GM10847 (cell line): ENCODE data around the gene HERC5.

Experiments
- POLR2A ChIP-seq: IDR thresholded peaks from 2 replicates; pipeline ENCODE4 v1.6.1; 2011; ENCODE audit not compliant: insufficient read length; ENCODE audit errors: extremely low read depth

Gene HERC5

DNA sequence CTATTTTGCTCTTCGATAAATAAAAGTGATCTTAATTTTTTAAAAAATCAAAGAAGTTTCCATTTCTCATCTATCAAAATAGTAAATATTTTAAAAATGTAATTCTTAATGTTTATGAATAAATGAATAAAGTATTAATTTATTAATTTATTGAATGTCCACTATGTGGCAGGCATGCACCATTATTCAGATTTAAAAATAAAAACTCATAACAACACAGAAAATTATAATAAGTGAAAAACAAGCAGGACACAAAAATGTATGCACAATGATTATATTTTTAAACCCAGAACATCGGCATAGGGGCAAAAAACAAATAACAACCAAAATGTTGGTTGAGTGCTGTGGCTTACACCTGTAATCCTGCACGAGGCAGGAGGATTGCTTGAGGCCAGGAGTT, 71.9 kb downstream of the HERC5 start:
- no peak for TF ChIP-seq POLR2A

DNA sequence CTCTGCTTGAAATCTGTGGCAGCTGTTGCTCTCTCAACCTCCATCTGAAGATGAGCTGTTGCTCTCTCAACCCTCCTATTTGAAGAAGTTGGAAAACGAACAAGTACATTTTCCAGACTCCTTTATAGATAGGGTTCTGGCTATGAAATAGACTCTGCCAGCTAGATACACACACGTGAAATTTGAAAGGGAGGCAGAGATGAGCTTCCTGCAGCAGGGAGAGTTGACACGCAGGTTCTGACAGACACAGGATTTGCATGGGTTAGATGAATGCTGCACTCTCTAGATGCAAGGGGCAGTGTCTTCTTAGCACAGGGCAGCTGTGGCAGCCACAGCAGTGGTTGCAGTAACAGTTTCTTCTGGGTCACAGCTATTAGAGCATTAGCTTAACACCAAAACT, 74.6 kb downstream of the HERC5 start:
- no peak for TF ChIP-seq POLR2A

- TF ChIP-seq POLR2A, result no peak
These were observed 76.3 kb downstream of the HERC5 start for GRCh38 chr4:88533088-88533790.

DNA sequence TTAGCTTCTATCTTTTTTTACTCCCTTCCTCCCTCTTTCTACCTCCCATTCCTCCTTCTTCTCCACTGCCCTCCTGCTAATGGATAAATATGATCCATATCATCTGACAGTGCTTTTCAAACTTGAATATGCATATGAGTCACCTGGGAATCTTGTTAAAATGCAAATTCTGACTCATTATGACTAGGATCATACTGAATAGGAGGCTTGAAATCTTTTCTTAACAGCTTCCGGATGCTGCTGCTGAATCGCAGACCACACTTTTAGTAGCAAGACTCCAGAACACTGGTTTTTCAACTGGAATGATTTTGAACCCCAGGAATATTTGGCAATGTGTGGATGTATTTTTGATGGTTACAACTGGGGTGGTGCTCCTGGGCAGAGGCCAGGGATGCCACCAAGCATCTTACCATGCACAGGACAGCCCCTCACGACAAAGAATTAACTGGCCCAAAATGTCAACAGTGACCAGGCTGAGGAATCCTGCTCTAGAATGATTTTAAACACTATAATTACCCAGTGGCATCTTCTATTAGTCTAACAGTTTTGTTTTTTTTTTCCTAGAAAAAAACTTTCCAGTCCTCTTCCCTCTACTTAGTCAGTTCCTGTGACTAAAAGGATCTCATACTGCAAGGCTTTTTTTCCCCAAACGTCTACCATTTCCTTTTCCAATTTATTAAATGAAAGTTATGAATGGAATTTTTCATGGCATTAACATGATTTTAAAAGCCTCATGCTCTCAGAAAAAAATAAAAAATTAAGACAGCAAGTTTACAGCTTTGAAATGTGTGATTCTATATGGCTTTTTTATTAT, 77.2 kb downstream of the HERC5 start:
- TF ChIP-seq POLR2A, result no peak

DNA sequence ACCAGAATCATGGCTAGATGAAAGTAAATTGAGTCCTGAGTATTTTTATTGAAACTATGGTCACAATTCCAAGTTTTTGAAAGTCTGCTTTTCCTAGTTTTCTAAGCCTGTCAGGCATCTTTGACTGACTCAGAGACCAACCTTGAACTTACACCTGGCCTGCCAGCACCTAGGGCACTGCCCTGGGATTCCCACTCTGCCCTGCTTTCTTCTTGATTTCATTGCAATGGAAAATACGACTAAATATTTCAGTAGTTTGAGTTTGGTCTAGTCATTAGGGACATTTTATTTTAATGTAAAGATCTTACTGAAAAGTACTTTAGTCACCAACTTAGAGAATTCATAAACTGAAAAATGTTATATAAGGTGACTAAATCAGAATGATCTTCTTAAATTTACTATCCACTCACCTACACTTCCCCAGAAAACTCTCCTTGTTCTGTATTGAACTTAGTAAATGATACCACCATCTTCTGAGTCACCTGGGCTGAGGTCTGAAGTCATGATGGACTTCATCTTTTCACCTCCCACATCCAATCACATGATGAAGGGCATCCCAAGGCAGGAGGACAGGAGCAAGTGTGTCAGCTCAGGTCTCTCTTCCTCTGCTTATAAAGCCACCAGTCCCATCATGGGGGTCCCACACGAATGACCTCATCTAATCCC, 78.3 kb downstream of the HERC5 start:
- no peak for TF ChIP-seq POLR2A

GRCh38 chr4:88537709-88538108, 80.8 kb downstream of the HERC5 start:
- no peak for TF ChIP-seq POLR2A

GRCh38 chr4:88549815-88550214, 92.9 kb downstream of the HERC5 start:
- no peak for TF ChIP-seq POLR2A
